Activated gamma-delta T cell (primary cell): Measurements from ENCODE around the gene ANKS3.

Experiments used
- DNase-seq: peaks from one replicate; lab custom pipeline; 2025; lab: John Stamatoyannopoulos, UW

ANKS3 gene

DNA sequence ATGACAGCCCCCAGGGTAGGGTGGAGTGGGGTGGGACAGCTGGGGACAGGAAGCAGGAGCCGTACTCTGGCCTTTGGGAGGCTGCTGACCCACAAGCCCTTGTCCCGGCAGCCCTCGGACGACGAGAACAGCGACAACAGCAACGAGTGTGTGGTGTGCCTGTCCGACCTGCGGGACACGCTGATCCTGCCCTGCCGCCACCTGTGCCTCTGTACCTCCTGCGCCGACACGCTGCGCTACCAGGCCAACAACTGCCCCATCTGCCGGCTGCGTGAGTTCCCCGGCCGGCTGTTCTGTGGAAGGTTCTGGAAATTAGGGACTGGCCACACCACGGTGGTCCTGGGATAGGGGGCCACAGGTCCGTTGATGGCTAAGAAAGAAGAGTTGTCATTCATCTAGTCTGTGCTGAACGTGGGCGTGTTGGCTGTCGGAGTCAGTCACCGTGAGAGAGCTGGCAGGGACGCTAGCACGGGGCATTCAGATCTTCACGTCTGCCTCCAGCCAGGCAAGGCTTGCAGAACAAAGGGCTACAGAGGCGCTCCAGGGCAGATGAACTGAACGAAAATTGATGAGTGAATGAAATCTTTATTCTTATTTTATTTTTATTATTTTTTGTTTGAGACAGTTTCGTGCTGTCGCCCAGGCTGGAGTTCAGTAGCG lies 60.6 kb downstream of the ANKS3 start:
- no peak for DNase-seq

DNA sequence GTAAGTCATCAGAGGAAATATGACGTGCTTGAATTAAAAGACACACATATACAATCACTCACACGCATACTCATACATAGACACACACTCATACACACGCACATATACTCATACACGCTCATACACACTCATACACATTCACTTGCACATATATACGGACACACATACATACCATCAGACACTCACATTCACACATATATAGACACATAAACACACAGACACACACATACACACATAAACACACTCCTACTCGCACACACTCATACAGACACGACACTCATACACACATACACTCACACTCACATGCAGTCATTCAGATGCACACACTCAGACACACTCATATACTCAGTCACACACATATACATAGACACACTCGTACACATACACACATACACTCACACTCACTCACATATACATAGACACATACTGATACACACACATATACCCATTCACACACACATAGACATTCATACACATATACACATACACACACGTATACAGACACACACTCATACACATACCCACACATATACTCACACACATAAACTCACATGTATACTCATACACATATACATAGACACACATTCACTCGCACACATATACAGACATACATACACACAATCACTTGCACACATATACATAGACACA lies 65.6 kb downstream of the ANKS3 start:
- no peak for DNase-seq

DNA sequence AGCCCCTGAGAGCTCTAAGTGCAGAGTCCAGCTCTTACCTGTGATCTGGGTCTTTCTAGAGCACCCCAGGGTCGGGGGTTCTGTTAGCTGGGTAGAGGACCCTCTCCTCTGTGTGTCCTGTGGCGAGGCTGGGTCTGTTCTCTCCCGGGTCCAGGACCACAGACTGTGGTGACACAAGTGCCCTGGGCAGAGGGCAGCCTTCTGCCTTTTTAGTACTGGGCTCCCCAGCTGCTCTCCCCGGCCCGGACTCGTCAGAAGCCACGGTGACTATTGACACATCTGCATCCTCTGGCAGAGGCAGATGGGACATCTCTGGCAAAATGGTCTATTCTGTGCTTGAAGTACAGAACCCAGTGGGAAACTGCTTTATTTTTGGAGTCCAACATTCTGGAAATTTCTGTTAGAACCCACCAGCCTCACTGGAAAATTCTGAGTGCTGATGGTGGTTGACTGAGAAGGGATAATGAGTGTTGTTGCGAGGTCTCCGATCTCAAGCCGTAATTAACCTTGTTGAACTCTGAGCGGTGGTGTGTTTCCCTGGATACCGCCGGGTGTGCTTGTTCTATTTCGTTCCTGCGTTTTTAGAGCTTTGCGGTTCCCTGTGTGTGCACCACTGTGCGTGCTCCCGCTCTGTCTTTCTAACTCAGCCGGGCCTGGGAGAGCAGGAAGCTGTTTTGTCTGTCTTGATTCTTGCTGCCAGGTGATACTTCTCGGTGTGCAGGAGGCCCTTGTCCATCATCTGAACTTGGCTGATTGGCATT lies 66.7 kb downstream of the ANKS3 start:
- DNase-seq, result no peak

DNA sequence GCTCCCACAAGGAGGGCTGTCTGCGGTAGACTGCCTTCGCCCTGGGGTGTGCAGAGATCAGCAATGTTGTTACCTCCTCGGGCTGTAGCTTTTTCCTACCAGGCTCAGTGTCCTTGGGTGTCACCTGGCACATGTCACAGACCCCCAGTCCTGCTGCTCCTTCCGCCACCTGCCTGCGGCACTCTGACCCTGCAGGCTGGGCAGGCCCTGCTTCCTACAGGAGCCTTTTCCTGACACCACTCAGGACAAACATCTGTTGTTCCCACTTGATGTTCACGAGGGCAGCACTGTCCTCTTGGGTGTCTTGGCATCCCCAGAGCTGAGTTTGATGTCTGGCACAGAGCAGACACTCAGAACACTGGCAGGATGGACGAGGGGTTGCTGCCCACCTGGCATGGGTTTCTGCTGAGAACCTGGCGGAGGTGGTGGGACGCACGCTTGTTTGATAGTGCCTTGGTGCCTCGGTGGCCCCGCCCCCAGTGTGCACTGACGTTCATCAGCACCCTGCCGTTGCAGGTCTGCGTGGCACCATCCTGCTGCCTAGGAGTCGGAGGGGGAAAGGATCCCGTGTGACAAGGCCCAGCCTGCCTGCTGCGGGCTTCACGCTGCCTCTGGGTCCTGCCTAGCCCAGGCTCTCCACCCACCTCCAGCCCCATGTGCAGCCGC lies 67.4 kb downstream of the ANKS3 start:
- no peak for DNase-seq

DNA sequence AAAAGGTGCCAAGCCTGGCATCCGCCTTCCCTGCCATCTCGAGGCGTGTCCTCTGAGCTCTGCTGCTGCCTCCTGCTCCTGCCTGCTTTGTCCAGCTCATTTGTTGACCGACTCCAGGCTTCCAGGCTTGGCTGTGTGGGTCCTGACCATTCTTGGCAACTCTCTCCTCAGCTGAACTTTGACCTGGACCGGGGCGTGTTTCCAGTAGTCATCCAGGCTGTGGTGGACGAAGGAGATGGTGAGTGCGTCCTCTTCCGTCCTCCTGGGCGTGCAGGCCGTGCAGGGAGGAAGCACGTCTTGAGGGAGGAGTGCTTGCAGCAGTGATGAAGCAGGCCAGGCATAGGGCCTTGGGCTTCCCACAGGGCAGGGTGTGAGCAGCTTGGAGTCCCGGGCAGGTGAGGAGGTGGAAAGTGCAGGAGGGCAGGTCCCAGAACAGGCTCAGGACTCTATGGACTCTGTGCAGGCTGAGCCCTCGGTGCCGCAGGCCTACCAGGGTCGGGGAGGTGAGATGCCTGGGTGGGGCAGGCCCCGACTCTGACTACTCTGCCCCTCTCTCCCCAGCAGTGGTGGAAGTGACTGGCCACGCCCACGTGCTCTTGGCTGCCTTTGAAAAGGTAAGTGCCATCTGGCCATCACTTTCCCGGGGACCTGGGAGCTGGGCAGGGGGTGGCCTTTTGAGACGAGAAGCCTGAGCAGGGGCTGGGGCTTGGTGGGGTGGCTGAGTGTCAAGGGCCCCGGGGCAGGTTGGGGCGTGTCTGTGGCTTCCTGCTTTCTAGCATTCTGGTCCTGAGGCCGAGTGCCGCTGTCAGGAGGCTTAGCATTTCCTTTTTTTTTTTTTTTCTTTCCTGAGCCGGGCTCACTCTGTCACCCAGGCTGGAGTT lies 69.3 kb downstream of the ANKS3 start:
- no peak for DNase-seq

DNA sequence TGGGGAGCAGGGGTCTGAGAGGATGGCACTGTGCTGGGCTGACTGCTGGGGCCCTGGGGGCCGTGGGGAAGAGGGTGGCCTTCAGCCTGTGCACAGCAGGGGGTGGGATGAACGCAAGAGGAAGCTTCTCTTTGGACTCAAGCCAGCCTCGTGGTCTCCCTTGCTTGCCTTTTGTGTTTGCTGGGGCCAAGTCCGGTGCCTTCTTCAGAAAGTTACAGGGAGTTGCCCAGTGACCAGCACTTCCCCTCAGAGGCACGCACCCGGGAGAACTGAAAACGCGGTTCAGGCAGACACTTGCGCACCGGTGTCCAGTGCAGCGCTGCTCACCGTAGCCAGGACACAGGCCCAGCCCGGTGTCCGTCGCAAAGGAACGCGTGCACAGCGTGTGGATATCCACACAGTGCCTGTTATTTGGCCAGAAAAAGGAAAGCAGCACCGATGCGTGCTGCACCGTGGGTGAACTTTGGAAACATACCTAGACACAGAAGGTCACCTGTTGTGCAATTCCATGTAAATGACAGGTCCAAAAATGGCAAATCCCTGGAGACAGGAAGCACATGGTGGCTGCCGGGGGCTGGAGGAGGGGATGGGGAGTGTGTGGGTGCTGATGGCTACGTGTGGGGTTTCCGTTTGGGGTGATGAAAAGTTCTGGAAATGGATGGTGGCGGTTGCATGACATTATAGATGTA lies 70.2 kb downstream of the ANKS3 start:
- DNase-seq, result no peak

DNA sequence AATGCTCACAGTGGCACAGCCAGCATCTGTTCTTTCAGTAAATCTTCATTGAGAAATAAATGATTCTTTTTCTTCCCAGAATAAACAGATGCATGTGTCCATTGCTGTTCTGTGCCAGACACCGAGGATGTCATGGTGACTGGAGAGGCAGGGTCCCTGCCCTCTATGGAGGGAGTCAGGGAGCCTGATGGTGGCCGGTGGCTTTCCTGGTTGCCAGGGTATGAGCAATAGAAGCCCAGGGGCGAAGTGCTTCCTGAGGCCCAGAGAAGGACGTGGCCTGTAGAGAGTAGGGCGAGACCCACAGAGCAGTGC lies 70.7 kb downstream of the ANKS3 start:
- no peak for DNase-seq

DNA sequence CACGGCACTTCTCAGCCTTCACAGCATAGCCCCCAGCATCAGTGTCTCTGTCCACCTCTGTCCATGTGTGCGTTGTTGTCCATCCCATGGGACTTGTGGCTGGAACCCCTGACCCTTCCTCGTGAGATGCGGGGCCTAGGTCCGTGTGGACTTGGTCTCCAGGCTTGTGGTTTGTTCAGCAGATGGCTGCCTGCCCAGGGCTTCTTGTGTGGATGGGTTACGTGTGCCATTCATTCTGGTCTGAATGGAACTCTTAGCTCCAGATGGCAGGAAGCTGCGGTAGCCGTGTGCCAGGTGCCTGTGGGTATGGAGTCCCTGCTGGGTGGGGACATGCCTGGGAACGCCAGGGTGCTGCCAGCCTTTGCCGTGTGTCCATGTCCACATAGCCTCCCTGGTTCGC lies 72.4 kb downstream of the ANKS3 start:
- no peak for DNase-seq

DNA sequence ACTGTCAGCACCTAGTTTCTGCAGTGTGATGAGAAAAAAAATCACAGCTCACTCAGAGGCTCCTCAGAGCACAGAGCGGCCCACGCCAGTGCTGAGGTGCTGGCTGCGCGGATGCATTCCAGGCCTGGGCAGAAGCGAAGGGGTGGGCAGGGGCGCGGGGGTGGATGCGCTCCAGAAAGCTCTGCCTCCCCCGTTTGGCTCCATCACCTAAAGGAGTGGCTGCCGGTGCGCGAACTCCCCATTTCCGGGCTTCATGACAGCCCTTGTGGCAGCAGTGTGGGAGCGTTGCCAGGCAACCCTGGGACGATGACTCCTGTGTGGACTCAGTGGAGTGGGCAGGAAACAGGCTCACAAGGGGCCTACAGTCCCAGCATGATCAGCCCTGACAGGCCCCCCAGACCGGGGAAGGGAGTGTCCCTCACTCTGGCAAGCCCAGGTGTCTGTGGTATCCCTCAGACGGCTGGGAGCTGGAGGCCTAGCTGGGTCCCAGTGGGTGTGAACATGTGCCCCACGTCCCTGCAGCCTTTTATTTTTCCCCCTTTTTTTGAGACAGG lies 73.5 kb downstream of the ANKS3 start:
- DNase-seq, result peak; percentile 51

DNA sequence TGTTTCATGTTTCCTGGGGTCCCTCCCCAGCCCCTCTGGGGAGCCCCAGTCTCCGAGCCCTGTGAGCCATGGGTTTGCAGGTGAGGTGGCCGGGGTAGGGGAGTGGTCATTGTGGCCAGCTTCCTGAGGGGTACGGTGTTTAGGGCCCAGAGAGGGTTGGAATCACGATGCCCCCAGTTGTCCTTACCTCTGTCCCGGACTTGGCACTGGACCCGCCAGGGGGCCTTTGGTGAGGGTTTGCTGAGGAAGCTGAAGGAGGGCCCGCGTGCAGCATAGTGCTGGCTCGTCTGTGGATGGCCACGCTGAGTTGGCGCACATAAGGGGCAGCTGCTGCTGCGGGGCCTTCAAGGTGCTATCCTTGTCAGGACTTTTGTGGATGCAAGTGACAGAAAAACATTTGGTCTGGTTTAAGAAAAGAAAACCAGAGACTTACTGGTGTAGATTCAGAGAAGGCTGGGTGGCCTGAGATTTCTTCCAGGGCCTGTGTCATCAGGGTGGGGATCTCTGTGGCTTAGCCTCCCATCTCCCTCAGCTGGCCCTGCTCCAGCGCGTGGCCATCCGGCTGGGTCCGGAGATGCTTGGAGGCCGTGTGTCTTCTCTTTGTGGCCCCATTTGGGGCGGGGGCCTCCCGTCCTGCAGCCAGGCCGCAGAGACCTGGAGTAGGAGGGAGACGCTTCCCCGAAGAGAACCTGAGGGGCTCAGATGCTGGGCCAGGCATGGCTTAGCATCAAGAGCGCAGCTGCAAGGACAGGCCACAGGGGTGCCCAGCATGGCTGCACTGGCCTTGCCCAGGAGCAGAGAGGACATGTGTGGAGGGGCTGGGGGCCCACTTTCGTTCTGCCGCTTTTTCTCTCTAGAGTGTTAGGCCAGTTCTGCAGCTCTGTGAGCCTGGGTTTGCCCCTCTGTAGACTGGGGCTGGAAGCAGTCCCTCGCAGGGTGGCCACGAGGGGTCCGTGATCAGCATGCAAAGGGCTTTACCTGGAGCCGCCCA lies 74.4 kb downstream of the ANKS3 start:
- DNase-seq, result no peak

DNA sequence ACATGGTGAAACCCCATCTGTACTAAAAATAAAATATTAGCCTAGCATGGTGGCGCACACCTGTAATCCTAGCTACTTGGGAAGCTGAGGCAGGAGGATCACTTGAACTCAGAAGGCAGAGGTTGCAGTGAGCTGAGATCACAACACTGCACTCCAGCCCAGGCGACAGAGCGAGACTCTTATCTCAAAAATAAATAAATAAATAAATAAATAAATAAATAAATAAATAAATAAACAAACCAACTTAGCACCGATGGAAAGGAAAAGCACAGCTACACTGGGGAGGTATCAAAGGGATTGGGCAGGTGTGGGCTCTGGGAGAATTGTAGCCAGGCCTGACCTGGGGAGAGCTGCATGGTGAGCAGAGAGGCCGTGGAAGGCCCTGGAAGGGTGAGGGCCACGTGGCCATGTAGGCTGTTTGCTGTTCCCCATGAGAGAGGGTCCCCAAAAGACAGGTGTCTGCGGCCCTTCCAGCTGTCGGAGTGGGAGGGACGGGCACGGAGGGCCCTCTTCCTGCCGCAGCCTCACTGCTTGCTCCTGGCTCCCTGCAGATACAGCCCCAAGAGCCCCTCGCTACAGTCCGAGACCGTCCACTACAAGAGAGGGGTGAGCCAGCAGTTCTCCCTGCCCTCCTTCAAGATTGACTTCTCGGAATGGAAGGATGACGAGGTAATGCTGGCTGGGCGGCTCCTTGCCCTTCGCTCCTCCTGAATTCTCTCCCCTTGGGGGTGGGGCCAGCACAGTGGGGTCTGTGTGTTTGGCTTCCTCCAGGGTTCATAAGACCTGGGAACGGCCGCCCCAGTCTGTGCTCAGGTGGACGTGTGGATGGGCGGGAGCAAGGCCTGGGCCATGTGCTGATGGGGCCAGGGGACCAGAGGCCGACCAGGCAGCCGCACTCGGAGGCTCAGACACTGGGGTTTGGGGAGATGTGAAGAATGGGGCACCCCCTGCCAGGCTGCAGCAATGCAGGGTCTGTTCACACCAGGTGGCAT lies 77.1 kb downstream of the ANKS3 start:
- no peak for DNase-seq

DNA sequence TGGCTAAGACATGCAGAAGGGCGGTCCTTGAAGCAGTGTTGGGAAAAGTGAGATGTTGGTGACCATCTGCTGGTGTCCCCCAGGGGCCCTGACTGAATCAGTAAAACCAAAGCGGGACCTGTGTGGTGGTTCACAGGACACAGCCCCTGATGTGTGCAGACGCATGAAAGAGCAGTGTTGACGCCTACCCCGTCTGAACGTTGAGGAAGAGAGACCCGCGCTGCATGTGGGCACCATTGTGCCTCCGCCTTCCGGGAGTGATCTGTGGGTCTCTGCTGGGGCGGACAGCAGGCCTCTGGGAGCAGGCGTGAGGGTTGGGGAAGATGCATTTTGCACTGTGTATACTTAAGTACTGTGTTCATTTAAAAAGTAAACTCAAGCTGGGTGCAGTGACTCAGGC lies 77.8 kb downstream of the ANKS3 start:
- DNase-seq, result no peak

DNA sequence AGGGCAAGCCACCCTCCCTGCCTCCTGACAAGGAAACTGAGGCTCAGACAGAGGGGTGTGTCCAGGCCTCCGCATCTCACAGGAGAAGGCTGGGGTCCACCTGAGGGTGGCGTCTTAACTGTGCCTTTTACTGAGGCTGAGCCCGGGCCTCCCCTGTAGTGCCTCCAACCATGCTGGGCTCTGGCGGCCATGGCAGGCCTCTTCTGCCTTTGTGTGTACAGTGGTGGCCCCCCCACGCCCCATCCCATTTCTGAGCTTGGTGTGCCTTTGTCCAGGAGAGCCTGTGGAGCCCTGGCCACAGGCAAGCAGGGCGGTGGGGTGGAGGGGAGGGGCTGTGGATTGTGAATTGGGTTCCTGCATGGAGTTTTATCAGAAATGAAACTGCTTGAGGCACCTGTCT lies 78.3 kb downstream of the ANKS3 start:
- DNase-seq, result no peak

DNA sequence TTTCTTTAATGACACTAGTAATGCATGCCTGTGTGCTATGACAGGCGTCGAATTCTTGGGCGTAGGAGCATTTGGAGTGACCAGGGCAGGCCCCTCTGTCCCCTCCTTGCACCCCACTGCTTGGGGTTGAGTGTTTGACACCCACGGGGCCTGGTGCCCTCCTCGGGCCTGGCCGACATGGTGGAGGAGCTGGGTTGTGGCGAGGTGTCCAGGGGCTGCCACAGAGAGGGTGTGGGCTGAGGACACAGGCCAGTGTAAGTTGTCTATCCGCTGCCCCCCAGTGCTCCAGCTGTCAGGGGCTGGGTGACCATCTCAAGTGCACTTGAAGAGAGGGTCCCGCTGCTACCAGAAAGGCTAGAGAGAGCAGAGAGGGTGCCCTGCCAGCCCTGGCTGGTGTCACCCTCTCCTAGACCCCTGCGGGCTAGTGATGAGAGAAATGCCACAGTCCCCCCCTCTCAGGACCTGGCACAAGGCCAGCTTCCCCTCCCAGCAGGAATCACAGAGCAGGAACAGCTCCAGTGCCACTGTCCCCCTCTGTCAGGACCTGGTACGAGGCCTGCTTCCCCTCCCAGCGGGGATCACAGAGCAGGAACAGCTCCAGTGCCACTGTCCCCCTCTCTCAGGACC lies 79.0 kb downstream of the ANKS3 start:
- DNase-seq, result no peak

DNA sequence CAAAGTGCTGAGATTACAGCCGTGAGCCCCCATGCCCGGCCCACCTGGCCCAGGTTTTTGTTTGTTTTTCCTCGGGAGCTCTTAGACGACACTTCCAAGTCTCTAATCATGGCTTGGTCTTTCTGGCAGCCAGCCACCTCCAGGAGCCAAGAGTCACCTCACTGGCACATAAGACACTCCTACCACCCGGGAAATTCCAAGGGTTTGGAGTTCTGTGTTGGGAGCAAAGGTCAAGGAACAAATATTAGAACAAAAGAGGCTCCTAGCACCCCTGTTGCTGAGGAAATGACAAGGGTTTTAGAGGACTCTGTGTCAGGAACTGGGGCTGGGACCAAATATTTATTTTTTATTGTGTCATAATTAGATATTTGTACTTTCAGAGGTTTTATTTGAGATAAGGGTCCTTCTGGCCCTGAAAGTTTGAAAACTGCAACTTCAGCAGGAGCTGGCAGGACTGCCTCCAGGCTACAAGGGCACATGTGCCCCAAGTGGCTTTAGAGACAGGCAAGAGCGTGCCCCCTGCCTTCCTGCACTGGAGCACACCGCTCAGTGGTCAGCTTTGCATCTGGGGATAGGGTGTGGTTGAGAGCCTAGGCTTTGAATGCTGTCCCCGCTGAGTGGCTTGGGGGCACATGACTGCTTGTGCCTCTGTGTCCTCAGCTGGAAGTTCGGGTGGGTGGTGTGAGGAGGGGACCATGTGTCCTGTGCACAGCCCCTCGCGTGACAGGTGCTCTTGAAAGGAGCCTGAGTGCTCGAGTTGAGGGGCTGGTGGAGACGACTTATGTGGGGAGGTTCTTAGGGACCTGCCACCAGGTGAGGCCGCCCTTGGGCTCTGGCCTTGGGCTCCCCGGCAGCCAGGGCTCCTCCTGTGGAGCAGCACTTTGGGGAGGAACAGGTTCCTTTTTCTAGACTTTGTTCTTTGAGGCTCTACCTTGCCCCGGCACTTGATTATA lies 79.8 kb downstream of the ANKS3 start:
- DNase-seq, result no peak

DNA sequence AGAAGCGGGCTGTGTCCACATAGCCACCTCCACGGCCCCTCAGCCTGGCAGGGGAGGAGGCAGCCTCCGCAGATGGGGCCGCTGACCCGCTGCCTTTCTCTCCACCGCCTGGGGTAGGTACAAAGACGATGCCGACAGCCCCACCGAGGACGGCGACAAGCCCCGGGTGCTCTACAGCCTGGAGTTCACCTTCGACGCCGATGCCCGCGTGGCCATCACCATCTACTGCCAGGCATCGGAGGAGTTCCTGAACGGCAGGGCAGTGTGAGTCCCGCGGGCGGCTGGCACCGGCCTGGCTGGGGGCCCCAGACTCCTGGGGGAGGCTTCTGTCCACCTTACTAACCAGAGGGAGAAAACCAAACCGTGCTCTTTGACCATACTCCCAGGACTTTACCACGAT lies 81.5 kb downstream of the ANKS3 start:
- no peak for DNase-seq

DNA sequence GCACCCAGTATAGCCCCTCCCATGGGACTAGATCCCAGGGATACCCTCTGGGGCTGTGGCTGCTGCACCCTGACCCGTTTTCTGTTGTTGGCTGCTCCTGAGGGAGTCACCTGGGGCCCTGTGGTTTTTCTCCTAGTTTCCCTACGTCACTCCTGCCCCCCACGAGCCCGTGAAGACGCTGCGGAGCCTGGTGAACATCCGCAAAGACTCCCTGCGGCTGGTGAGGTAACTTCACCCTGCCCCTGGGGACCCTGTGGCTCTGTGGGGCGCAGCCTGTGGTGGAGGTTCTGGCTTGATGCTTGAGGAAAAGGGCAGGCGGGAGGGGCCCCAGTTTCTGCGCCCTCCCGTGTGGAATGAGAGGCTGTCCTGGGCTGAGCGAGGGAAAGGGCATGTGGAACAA lies 82.2 kb downstream of the ANKS3 start:
- DNase-seq, result no peak
